Hepatocyte (in vitro differentiated cells): Measurements from ENCODE around the gene CCDC28B.

Experiments
- EZH2 ChIP-seq: fragments of 200-600 bp; sonication (generic); IDR thresholded peaks from 2 replicates; pipeline ENCODE4 v1.6.1; 2016; ENCODE audit warnings: antibody characterized with exemption, mild to moderate bottlenecking, borderline replicate concordance
- TF ChIP-seq, protein P1 (sequence below): fragments of 200-600 bp; sonication (generic); IDR thresholded peaks from 2 replicates; pipeline ENCODE4 v1.5.1; 2016; ENCODE audit warnings: antibody characterized with exemption, mild to moderate bottlenecking; ENCODE audit not compliant: poor library complexity

DNA sequence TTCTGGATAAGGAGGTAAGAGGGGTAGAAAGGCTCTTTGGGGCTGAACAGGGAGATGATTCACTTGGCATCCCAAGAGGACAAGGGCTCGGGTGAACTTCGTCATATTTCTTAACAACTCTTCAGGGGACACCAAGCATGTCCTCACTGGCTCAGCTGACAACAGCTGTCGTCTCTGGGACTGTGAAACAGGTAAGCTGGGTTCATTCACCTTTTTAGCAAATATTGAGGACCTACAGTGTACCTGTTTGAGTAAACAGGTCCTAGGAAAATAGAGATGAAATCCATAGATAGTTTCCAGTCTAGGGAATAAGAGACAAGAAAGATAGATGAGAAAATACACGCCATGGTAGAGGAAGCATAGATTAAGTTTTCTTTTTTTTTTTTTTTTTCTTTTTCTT, 23.9 kb downstream of the CCDC28B start:
- TF ChIP-seq EZH2: no peak
- TF ChIP-seq, protein P1, sequence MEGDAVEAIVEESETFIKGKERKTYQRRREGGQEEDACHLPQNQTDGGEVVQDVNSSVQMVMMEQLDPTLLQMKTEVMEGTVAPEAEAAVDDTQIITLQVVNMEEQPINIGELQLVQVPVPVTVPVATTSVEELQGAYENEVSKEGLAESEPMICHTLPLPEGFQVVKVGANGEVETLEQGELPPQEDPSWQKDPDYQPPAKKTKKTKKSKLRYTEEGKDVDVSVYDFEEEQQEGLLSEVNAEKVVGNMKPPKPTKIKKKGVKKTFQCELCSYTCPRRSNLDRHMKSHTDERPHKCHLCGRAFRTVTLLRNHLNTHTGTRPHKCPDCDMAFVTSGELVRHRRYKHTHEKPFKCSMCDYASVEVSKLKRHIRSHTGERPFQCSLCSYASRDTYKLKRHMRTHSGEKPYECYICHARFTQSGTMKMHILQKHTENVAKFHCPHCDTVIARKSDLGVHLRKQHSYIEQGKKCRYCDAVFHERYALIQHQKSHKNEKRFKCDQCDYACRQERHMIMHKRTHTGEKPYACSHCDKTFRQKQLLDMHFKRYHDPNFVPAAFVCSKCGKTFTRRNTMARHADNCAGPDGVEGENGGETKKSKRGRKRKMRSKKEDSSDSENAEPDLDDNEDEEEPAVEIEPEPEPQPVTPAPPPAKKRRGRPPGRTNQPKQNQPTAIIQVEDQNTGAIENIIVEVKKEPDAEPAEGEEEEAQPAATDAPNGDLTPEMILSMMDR: no peak
